ENCODE data around the gene HOTAIR.

DNA sequence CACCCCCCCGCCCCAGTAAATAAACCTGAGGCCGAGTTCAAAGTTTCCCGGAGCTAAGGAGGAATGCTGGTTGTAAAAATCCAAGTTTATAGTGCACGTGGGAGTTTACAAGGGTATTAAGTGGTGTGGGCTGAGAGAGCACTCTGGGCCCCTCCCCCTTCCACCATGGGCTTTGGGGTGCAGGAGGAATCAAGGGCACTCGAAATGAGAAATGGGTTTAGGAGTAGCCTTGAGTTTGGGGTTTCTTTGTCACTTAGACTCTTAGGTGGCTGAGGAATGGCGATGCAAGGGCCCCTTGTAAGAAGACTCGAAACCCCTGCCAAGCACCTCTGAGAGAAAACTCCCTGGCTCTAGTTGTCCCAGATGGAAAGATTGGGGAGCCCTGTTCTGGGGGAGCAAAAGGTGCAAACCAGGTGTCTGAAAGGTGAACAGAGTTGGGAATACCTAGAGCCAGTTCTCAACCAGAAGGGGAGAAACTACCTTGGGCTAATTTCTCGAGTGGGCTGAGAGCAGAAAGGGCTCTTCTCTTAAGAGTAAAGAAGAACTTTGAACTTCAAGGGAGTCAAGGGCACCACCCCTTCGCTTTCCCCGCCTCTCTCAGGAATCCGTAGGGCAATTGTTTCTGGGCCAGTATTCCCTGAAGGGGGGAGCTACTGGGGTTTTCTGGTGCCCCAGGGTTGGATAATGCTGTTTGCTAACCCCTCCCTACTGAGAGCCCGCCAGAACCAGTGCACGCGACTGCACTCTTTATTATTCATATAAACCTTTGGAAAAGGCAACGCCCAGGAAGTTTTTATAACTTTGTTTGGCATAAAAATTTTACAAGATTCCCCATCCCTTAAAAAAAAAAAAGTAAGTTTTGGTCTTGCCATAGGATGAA is 4.0 kb upstream of the HOTAIR start:
- TF ChIP-seq, protein P1, sequence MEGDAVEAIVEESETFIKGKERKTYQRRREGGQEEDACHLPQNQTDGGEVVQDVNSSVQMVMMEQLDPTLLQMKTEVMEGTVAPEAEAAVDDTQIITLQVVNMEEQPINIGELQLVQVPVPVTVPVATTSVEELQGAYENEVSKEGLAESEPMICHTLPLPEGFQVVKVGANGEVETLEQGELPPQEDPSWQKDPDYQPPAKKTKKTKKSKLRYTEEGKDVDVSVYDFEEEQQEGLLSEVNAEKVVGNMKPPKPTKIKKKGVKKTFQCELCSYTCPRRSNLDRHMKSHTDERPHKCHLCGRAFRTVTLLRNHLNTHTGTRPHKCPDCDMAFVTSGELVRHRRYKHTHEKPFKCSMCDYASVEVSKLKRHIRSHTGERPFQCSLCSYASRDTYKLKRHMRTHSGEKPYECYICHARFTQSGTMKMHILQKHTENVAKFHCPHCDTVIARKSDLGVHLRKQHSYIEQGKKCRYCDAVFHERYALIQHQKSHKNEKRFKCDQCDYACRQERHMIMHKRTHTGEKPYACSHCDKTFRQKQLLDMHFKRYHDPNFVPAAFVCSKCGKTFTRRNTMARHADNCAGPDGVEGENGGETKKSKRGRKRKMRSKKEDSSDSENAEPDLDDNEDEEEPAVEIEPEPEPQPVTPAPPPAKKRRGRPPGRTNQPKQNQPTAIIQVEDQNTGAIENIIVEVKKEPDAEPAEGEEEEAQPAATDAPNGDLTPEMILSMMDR (IDR thresholded peaks at IDR 0.05; ENCODE audit: poor library complexity, severe bottlenecking), result no peak
- TF ChIP-seq POLR2AphosphoS5 (IDR thresholded peaks at IDR 0.05) (no peak), MXI1 (conservative IDR thresholded peaks at IDR 0.05; ENCODE audit: poor library complexity, severe bottlenecking) (no peak), EZH2 (IDR thresholded peaks at IDR 0.05; ENCODE audit: borderline replicate concordance, insufficient read depth, low read length, poor library complexity, severe bottlenecking) (no peak), RAD21 (conservative IDR thresholded peaks at IDR 0.05) (no peak), TAF1 (IDR thresholded peaks at IDR 0.05; ENCODE audit: low read depth) (no peak), EP300 (conservative IDR thresholded peaks at IDR 0.05; ENCODE audit: poor library complexity, severe bottlenecking) (no peak), SMC3 (conservative IDR thresholded peaks at IDR 0.05; ENCODE audit: poor library complexity) (no peak)
- TF ChIP-seq, protein P2, sequence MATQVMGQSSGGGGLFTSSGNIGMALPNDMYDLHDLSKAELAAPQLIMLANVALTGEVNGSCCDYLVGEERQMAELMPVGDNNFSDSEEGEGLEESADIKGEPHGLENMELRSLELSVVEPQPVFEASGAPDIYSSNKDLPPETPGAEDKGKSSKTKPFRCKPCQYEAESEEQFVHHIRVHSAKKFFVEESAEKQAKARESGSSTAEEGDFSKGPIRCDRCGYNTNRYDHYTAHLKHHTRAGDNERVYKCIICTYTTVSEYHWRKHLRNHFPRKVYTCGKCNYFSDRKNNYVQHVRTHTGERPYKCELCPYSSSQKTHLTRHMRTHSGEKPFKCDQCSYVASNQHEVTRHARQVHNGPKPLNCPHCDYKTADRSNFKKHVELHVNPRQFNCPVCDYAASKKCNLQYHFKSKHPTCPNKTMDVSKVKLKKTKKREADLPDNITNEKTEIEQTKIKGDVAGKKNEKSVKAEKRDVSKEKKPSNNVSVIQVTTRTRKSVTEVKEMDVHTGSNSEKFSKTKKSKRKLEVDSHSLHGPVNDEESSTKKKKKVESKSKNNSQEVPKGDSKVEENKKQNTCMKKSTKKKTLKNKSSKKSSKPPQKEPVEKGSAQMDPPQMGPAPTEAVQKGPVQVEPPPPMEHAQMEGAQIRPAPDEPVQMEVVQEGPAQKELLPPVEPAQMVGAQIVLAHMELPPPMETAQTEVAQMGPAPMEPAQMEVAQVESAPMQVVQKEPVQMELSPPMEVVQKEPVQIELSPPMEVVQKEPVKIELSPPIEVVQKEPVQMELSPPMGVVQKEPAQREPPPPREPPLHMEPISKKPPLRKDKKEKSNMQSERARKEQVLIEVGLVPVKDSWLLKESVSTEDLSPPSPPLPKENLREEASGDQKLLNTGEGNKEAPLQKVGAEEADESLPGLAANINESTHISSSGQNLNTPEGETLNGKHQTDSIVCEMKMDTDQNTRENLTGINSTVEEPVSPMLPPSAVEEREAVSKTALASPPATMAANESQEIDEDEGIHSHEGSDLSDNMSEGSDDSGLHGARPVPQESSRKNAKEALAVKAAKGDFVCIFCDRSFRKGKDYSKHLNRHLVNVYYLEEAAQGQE (IDR thresholded peaks at IDR 0.05; ENCODE audit: borderline replicate concordance), result no peak
